HL-60 (cell line): Measurements from ENCODE around the gene OVCH2.
"Not testable (repeated sequence)": the region's sequence is repeated elsewhere in the genome, so short reads cannot be mapped to it uniquely, and the experiment has no call there.

ENCODE experiments used
- DNase-seq, 2 experiments: peaks; one replicate each; pipeline ENCODE4 v3.0.0-alpha.2; 2010 to 2020; ENCODE audit warnings: low read depth in 1 of 2, low spot score in 1 of 2
- H3K27ac ChIP-seq: fragments of 250-450 bp; sonication (Bioruptor Pico); replicated peaks from 2 replicates; pipeline ENCODE4 v1.5.1; 2020; ENCODE audit warnings: mild to moderate bottlenecking, moderate library complexity
- H3K27me3 ChIP-seq: fragments of 250-450 bp; sonication (Bioruptor Pico); 2 replicates; pipeline ENCODE4 v1.5.1; 2021; ENCODE audit warnings: mild to moderate bottlenecking, moderate library complexity; ENCODE audit not compliant: insufficient read depth, poor library complexity, severe bottlenecking
- H3K4me3 ChIP-seq: replicated peaks from 2 replicates; pipeline ENCODE4 v1.5.1; 2011; ENCODE audit warnings: mild to moderate bottlenecking, control low read depth, low read length; ENCODE audit not compliant: insufficient read depth
- CTCF ChIP-seq: IDR thresholded peaks from one replicate; pipeline ENCODE4 v1.5.1; 2011; ENCODE audit warnings: low read length, control low read depth, inconsistent platforms; ENCODE audit not compliant: insufficient read depth
- GABPA ChIP-seq: IDR thresholded peaks from 2 replicates; pipeline ENCODE4 v1.6.1; 2012; ENCODE audit warnings: low read depth
- POLR2AphosphoS5 ChIP-seq: IDR thresholded peaks from 2 replicates; pipeline ENCODE4 v1.6.1; 2012; ENCODE audit warnings: low read depth
- REST ChIP-seq: IDR thresholded peaks from 2 replicates; pipeline ENCODE4 v1.6.1; 2012; ENCODE audit warnings: low read depth; ENCODE audit not compliant: insufficient replicate concordance
- SPI1 ChIP-seq: IDR thresholded peaks from 2 replicates; pipeline ENCODE4 v1.6.1; 2012; ENCODE audit warnings: low read depth, mild to moderate bottlenecking, borderline replicate concordance
- long read RNA-seq: library from polyadenylated mRNA; unstranded; transcript quantifications from one replicate; pipeline ENCODE4 v2.0.0, GENCODE V29; 2020

The OVCH2 gene
- long read RNA-seq: 0 reads

- DNase-seq: no peak
- Histone ChIP-seq H3K4me3 (no peak within 1 kb of the TSS), H3K27ac (no peak within 1 kb of the TSS), H3K27me3 (no peaks in the 10 kb centered on the region)
- no peak for TF ChIP-seq CTCF
- TF ChIP-seq GABPA: no peak
- no peak for TF ChIP-seq REST
- no peak for TF ChIP-seq POLR2AphosphoS5
- TF ChIP-seq SPI1: no peak
Measured at GRCh38 chr11:7706377-7706776, at the start of gene OVCH2. Gene OVCH2 (minus strand): TSS chr11:7706477. CDS start chr11:7706394, 83 bp downstream.

GRCh38 chr11:7749456-7749855 lies 43.2 kb upstream of the OVCH2 start:
- Histone ChIP-seq H3K27me3 (no peaks in the 10 kb centered on the region), H3K4me3 (no peak overlapping the region), H3K27ac (no peak overlapping the region)
- DNase-seq: no peak
- no peak for TF ChIP-seq SPI1
- TF ChIP-seq CTCF: no peak
- no peak for TF ChIP-seq REST
- no peak for TF ChIP-seq GABPA
- no peak for TF ChIP-seq POLR2AphosphoS5

- not testable (repeated sequence) for H3K27ac ChIP-seq, H3K4me3 ChIP-seq, DNase-seq, H3K27me3 ChIP-seq
Measured at GRCh38 chr11:7734767-7735166, 28.5 kb upstream of the OVCH2 start.

GRCh38 chr11:7714786-7715185 lies 8.5 kb upstream of the OVCH2 start:
- no peak for DNase-seq

More at GRCh38 chr11:7714786-7715185, 8.5 kb upstream of the OVCH2 start:
- Histone ChIP-seq H3K4me3 (no peak overlapping the region), H3K27me3 (peaks cover 3% of the 10 kb centered on the region), H3K27ac (no peak overlapping the region)
- TF ChIP-seq POLR2AphosphoS5 (no peak), SPI1 (no peak), REST (no peak), GABPA (no peak), CTCF (no peak)
